ENCODE results near the gene OR10C1.
"Not testable (repeated sequence)": the region's sequence is repeated elsewhere in the genome, so short reads cannot be mapped to it uniquely, and the experiment has no call there.

Gene OR10C1, protein sequence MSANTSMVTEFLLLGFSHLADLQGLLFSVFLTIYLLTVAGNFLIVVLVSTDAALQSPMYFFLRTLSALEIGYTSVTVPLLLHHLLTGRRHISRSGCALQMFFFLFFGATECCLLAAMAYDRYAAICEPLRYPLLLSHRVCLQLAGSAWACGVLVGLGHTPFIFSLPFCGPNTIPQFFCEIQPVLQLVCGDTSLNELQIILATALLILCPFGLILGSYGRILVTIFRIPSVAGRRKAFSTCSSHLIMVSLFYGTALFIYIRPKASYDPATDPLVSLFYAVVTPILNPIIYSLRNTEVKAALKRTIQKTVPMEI

DNA sequence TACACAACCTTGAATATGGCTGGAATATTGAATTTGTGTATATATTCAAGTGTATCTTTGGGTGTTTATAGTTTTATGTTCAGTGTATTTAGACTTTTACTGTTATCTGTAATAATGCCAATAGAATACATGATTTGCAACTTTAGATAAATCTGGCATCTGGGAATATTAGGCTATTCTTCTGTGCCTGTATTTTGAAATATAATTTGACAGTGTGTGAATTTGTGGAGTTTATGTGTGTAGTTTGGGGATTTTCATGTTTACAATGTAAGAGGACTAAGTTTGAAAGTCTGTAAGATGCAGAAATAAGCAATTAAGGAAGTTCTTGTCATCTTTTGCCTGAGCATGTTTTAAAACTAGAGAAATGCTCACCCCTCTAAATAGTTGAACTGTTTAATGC, at the start of gene OR10C1:
OR10C1 (plus strand) TSS at position 301 of the 400 bp plus-strand sequence. CDS start 710 bp downstream, outside the sequence.
- FAIRE-seq = no peak
- DNase-seq (ENCODE audit: insufficient read length, low spot score) = no peak

DNA sequence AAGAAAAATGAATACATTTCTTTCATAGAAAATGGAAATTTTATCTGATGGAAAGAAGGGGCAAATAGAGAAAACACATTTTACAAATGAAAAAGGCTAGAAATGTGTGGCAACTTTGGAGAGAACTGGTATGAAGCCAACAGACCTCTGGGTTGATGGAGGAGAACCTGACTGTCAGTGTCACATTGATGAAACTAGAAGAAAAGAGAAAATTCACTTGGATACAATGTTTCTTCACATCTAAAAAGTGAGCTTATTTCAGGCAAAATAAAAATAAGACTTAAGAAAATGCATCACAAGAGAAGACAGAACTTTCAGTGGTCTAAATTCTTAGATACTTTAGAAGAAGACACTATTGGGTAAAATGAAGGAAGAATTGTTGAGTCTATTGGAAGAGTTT, 43.8 kb upstream of the OR10C1 start, which contains the start of gene OR12D2:
OR12D2 (plus strand) TSS at position 301 of the 400 bp plus-strand sequence. CDS start 1,069 bp downstream, outside the sequence.
- no peak for DNase-seq (ENCODE audit: insufficient read length, low spot score)
- no peak for FAIRE-seq

DNA sequence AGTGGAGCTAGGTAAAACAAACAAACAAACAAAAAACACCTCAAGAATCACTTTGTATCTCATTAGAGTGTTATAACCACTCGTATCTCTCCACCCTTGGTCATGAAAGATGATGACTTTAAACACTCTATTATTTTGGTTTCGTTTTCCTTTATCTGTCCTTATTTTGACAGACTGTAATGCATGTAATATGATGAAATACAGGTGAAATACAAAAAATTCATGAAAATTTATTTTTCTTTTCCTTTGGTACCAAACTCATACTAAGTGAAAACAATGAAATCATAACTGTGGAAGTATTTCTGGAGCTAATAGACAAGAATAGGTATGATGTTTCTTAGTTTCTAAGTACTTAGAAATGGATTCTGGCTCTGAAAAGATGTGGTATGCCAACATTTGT, 39.6 kb upstream of the OR10C1 start:
- no peak for FAIRE-seq
- DNase-seq (ENCODE audit: insufficient read length, low spot score) = no peak

DNA sequence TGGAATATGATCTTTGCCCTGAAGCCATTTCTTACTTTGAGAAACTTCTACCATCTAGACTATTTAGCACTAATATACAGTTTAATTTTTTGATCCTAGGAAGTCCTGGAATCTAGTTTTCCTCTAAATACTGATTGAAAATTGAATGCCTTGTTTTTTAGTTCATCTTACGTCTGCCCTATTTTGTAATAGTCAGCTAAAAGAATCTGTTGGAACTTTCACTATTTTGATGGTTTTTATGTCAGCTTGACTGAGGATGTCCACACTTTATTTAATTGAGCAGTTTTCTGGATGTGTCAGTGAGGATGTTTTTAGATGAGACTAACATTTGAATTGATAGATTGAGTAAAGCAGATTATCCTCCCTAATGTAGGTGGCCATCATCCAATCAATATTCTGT, 35.3 kb upstream of the OR10C1 start:
- no peak for DNase-seq (ENCODE audit: insufficient read length, low spot score)

DNA sequence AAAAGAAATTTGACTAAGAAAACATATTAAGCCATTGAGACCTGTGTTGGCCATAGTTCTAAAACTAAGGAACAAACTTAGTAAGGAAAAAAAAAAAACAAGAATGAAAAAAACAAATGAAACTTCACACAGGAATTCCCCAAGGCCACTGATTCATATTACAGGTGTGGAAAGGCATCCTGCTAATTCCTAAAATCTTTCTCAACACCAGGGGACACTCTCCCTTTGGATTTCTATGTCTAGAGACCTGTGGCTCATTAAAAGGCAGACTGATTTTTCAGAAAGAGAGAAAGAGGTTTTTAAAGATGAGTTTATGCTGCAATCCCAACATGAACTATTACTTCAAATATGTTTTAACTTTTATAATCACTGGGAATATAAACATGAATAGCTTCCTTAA, 24.5 kb upstream of the OR10C1 start, which contains the start of gene OR12D1:
OR12D1 (plus strand) TSS at position 341 of the 400 bp plus-strand sequence.
- FAIRE-seq = no peak
- no peak for DNase-seq (ENCODE audit: insufficient read length, low spot score)

More for the DNA sequence above, 35.3 kb upstream of the OR10C1 start:
- no peak for FAIRE-seq

DNA sequence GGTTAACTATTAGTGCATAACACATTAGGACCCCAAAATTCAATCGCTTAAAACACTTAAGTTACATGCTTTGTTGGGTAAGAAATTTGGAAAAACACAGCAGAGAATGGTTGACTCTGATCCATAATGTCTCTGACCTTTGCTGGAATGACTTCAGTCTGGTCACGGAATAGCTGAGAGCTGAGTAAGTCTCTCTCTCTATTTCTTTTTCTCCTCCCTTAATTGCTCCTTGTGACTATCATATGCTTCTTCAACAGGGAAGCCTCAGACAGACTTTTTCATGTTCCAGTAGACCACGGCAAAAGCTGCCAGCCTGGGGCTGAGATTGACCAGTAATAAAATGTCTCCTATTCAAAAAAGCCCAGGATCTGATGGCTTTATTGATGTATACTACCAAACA, 19.6 kb upstream of the OR10C1 start:
- DNase-seq (ENCODE audit: insufficient read length, low spot score) = no peak
- FAIRE-seq = no peak

DNA sequence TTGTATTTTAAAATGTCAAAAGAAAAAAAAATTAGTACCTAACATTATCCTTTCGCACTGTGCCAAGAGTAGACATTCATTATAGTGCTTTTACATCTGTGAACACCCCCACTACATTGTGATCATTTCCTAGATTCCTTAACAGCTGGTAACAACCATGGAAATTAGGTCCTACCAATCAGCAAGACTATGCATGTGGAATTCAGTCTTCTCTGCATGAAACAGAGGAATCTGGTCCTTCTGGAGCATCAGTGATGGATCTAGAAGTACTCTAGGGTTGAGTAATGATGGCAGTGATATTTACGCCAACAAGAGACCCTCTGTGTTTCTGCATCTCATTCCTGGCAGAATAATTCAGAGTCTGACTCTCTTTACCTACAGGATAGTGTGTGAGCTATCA, 14.9 kb upstream of the OR10C1 start:
- DNase-seq (ENCODE audit: insufficient read length, low spot score) (no peak), FAIRE-seq (no peak)

DNA sequence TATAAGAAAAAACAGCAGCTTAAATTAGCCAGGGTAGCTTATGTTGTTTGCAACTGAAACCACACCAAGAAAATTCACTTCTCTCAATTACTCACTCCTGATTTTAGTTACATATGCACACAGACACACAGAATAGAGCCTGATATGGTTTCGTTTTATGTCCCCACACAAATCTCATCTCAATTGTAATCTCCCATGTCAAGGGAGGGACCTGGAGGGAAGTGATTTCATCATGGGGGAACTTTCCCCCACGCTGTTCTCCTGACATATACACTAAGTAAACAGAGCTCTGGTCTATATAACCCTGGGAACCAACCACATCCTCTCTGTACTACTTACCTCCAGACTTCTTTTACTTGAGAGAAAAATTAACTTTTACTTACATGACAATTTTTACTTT, 14.5 kb upstream of the OR10C1 start:
- FAIRE-seq = no peak
- DNase-seq (ENCODE audit: insufficient read length, low spot score) = no peak

DNA sequence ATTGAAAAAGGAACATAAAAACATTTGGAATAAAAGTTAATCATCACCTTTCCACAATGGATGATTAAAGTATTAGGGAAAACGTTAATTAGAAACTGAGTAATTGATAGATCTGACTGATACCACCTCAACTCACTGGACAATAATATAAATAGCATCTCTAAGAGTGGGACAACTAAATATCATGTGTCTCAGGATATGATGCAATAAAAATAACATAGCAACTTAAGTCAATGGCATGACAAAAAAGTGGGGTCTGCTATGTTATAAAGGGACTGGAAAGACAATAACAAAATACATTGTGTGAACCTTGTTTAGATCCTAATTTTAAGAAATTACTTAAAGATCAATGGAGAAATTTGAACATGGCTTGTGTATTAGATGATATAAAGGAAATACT, 14.0 kb upstream of the OR10C1 start:
- DNase-seq (ENCODE audit: insufficient read length, low spot score) = no peak
- FAIRE-seq = no peak

DNA sequence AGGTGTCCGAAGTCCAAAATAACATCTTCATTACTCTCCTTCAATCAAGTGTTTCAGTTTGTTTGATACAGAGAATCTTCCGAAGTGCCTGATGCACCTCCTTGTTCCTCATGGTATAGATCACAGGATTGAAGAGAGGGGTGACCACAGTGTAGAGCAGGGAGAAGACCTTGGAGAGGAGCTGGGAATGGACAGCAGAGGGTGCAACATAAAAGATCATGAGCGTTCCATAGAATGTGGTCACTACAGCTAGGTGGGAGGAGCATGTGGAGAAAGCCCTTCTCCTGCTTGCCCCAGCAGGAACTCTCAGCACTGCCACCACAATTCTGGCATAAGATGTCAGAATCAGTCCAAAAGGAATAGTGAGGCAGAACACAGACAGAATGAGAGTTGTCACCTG, 12.5 kb upstream of the OR10C1 start:
- no peak for FAIRE-seq

DNA sequence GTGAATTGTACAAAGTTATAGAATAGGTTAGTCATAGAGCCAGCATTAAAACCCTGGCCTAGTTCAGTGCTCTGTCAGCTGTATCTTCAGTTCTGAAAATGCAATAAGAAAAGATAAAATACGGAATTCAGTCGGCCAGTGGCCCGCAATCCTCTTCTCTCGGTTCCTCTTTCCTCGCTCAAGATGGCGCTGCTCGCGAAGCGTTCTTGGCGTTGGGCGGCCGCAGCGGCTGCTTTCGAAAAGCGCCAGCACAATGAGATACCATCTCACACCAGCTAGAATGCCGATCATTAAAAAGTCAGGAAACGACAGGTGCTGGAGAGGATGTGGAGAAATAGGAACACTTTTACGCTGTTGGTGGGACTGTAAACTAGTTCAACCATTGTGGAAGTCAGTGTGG, 2.4 kb upstream of the OR10C1 start:
- not testable (repeated sequence) for FAIRE-seq; DNase-seq (ENCODE audit: insufficient read length, low spot score)

More for the DNA sequence above, 12.5 kb upstream of the OR10C1 start:
- DNase-seq (ENCODE audit: insufficient read length, low spot score) = no peak

DNA sequence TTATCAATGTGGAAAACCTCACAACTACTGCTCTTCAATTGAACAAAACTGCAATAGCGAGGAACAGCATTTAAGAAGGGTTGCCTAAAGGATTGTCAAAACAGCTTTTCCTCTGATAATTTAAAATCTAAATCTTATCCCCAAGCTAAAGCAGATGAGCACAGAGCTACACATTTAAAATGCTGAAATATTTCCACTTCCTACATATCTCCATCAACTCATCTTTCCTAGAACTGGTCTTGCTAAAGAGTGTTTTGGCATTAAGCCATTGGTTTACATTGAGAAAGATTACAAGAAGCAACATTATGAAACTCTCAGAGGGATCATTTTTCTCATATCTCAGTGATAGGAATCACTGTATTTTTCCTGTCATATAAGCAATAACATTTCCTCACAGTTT, 3.6 kb downstream of the OR10C1 start:
- FAIRE-seq (no peak), DNase-seq (ENCODE audit: insufficient read length, low spot score) (no peak)

DNA sequence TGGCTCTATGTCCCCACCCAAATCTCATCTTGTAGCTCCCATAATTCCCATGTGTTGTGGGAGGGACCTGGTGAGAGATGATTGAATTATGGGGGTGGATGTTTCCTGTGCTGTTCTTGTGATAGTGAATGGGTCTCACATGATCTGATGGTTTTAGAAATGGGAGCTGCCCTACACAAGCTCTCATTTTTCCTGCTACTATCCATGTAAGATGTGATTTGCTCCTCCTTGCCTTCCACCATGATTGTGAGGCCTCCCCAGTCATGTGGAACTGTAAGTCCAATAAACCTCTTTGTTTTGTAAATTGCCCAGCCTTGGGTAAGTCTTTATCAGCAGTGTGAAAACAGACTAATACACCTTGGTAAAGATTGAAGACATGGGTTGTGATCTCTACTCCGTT, 4.9 kb downstream of the OR10C1 start:
- DNase-seq (ENCODE audit: insufficient read length, low spot score) = not testable (repeated sequence)

DNA sequence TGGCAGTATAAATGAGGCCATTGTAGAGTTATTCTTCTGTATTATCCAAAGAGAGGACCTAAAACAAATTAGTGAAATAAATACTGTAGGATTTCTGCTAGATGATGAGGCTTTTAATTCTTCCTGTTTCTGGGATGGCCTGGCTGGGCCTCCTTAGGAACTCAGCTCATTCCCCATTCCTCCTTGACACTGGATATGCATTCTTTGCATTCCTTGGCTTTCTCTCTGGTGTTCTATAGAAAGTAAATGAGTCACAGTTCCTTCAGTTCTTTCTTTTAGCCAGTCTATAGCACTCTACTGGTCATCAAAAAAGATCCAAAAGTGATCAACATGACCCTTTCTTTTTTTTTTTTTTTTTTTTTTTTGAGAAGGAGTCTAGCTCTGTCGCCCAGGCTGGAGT, 8.6 kb downstream of the OR10C1 start:
- FAIRE-seq = no peak
- DNase-seq (ENCODE audit: insufficient read length, low spot score) = no peak

More for the DNA sequence above, 4.9 kb downstream of the OR10C1 start:
- not testable (repeated sequence) for FAIRE-seq

DNA sequence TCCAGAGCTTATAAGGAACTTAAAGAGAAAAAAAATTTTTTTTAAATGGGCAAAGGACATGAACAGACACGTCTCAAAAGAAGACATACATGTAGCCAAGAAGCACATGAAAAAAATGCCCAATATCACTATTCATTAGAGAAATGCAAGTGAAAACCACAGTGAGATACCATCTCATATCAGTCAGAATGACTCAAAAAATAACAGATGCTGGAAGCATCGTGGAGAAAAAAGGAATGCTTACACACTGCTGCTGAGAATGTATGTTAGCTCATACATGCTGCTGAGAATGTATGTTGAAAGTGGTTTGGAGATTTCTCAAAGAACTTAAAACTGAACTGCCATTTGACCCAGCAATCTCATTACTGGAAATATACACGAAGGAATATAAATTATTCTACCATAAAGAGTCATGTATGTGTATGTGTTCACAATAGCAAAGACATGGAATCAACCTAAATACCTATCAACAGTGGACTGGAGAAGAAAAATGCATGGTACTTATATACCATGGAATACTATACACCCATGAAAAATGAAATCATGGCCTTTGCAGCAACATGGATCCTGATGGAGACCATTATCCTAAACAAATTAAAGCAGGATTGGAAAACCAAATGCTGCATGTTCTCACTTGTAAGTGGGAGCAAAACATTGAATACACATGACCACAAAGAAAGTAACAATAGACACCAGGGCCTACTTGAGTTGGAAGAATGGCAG, 12.5 kb downstream of the OR10C1 start:
- no peak for DNase-seq (ENCODE audit: insufficient read length, low spot score)
- no peak for FAIRE-seq

DNA sequence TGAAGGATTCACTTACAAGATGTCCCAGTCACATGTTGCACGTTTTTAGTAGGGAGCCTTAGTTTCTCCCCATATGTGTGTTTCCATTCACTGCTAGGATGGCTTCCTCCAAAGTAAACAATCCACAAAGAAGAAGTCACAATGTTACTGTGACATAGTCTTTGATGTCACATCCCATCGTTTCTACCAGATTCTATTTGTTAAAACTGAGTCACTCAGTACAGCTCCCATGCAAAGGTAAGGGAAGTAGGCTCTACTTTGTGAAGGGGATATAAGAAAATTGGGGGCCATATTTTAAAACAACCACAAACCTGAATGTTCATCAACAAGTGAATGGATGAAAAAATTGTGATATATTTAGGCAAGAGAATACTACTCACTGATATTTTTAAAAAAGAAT, 17.9 kb downstream of the OR10C1 start, which contains the start of the genes OR11A1 and OR2H1:
OR11A1 (minus strand) TSS at position 101 of the 400 bp plus-strand sequence. CDS start 29,430 bp downstream, outside the sequence.
OR2H1 (plus strand) TSS at position 185 of the 400 bp plus-strand sequence. CDS start 4,615 bp downstream, outside the sequence.
- no peak for FAIRE-seq
- DNase-seq (ENCODE audit: insufficient read length, low spot score) = no peak

DNA sequence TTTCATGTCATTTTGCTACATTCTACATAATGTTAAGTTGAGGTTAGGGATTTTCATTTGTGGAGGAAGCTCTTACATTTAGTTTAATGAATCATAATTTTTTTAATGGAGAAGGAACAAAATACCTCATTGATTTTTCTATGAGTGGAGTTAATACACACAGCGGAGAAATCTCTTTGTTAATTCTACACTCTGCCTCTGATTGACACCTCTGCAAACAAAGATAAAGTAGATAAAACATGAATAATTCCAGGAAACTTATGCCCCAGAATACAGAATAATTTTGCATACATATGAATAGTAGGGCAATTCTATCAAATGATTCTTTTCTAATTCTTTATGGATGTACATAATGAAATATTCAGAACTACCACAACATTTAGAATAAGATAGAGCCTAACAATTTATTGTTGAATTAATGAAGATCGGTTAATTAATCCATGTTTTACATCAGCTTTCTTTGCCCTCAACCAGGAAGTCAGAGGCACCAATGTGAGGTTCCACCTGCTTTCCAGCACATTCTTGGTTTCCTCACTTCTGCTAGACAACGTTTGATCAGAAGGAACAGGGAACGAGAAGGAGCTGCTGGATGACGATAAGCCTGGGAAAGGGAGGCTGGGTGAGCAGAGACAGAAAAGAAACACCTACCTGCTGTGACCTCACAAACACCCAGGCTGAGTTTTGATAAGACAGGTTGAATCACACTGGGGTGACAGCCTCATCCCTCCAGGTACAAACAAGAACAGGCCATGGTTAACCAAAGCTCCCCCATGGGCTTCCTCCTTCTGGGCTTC, 22.1 kb downstream of the OR10C1 start:
- FAIRE-seq = no peak
- no peak for DNase-seq (ENCODE audit: insufficient read length, low spot score)

DNA sequence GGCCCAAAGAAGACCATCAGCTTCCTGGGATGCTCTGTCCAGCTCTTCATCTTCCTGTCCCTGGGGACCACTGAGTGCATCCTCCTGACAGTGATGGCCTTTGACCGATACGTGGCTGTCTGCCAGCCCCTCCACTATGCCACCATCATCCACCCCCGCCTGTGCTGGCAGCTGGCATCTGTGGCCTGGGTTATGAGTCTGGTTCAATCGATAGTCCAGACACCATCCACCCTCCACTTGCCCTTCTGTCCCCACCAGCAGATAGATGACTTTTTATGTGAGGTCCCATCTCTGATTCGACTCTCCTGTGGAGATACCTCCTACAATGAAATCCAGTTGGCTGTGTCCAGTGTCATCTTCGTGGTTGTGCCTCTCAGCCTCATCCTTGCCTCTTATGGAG, 22.9 kb downstream of the OR10C1 start:
- no peak for FAIRE-seq
- DNase-seq (ENCODE audit: insufficient read length, low spot score) = no peak

DNA sequence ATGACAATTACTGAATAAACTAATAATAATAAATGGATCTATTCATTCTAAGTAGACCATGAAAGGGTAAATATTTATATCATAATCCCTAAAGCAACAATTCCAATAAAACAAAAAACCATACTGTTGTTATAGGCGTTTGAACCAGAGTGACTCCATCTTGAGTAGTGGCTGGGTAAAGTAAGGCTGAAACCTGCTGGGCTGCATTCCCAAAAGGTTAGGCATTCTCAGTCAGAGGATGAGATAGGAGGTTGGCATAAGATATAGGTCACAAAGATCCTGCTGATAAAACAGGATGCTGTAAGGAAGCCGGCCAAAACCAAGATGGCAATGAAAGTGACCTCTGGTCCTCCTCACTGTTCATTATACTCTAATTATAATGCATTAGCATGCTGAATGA, 26.2 kb downstream of the OR10C1 start:
- FAIRE-seq = no peak

DNA sequence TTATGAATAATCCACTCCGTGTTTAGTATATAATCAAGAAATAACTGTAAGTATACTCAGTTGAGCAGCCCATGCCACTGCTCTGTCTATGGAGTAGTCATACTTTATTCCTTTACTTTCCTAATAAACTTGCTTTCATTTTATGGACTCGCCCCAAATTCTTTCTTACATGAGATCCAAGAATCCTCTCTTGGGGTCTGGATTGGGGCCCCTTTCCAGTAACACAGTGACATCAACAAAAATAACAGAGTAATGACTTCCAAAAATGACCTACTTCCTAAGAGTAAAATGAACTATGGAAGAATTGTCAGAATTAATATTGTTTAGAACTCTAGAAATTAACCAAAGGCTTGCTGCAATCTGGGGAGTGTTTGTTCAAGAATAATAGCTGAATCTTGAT, 26.7 kb downstream of the OR10C1 start:
- FAIRE-seq = no peak
- no peak for DNase-seq (ENCODE audit: insufficient read length, low spot score)

More for the DNA sequence above, 26.2 kb downstream of the OR10C1 start:
- DNase-seq (ENCODE audit: insufficient read length, low spot score) = no peak

DNA sequence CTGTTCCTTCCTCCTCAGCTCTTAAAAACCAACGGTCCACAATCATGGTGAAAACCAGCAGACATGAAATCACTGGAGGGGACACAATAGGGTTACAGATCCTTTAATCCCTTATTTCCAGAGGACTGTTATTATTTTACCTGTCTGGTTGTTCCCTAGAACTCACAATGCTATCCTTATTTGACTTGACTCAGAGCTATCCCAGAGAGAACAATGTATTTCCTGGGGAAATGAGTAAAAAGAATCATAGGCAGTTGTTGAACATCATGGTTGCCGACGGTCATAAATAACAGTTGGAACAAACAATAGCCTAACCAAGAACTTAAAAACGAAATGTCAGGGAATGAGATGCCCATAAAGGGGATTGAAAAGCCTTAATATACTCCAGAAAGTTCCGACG, 27.1 kb downstream of the OR10C1 start:
- FAIRE-seq (no peak), DNase-seq (ENCODE audit: insufficient read length, low spot score) (no peak)
